Effector CD4-positive, alpha-beta T cell (primary cell): ENCODE measurements around the gene VPS37B.
"Not testable (repeated sequence)": the region's sequence is repeated elsewhere in the genome, so short reads cannot be mapped to it uniquely, and the experiment has no call there.

Source experiments
- DNase-seq: peaks from one replicate; pipeline ENCODE4 v3.0.0-alpha.2; 2020

The VPS37B gene

GRCh38 chr12:122905258-122905657 lies 9.3 kb upstream of the VPS37B start:
- not testable (repeated sequence) for DNase-seq

- no peak for DNase-seq
Observed at GRCh38 chr12:122903693-122904034, 7.7 kb upstream of the VPS37B start.

- DNase-seq, result no peak
Observed at GRCh38 chr12:122902854-122903692, 7.1 kb upstream of the VPS37B start.

- DNase-seq, result no peak
Observed at GRCh38 chr12:122899887-122900286, 4.0 kb upstream of the VPS37B start.

DNA sequence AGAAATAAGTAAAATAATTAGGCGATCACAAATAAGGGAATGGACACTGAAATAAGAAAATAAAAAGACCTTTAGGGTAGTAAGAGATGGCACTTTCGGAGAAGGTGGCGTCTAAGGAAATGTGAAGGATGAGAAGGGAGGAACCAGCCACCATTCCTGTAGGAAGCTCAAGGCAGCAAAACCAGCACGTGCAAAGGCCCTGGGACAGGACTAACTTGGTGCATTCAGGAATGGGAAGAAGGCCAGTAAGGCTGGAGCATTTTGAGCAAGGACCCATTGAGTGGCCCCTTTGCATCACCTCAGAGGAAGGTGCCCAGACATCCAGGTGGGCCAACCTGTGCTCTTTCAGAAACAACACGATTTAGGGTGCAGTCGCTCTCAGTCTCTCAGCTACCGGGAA lies 738 bp upstream of the VPS37B start:
- no peak for DNase-seq

DNA sequence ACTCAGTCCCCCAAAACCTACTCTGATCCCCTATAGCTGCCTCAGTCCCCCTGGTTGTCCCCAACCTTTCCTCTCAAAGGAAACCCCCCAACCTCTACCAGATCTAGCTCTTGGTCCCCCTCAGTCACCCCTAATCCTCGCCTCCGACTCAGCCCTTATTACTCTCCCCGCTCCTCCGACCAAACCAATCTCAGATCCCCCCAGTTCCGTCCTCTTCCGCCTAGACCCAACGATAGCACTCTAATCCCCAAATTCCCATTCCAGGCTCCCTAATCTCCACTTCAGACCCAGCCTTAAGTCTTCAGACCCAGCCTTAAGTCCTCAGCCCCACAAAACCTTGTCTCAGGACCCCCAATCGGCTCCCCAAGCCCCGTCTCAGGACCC lies 612 bp downstream of the VPS37B start:
- DNase-seq, result no peak

DNA sequence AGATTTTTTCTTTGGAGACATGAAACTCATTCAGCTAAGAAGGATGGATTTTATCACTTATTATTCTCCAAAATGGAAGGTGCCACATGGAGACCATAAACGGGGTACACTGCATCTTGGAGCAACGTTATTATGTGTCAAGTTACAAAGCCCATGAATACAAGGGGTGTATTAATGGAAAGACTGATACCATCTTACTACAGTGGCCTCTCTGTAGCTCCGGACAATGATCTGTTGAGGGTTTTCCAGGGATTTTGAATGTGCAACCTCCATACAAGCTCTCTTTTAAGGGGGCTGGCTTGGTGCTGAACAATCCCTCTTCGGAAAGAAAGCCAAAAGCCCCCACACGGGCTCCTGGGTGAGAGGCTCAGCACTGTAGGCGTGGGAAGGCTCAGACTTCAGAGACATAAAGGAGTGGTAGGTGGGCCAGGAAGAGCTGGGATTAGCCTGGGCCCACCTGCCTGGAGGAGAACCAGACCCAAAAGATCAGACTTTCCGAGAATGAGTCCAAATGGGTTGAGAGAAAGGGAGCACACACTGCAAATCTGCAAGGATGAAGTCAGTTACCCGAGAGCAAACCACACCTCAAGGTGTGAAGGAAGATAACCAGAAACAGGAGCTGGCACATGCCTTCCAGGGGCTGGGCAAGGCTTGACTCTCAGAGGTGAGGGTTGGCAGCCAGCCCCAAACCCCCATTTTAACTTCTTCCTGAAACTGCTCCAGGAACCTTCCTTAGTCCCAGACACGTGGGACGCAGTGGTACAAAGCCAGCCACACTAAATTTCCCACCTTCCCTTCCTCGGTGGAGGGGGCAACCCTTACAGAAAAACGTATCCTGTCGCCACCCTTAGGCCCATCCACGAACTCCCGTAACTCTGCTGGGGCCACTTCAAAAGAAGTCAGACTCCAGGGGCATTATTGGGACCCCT lies 1.5 kb downstream of the VPS37B start:
- no peak for DNase-seq

GRCh38 chr12:122893208-122894153 lies 2.4 kb downstream of the VPS37B start:
- DNase-seq, result no peak

DNA sequence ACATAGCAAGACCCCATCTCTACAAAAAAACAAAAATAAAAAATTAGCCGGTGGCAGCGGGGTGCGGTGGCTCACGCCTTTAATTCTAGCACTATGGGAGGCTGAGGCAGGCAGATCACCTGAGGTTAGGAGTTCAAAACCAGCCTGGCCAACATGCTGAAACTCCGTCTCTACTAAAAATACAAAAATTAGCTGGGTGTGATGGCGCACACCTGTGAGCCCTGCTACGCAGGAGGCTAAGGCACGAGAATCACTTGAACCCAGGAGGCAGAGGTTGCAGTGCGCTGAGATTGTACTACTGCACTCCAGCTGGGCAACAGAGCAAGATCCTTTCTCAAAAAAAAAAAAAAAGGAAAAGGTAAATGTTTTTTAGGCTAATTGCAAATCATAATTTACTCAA lies 3.2 kb downstream of the VPS37B start:
- not testable (repeated sequence) for DNase-seq

DNA sequence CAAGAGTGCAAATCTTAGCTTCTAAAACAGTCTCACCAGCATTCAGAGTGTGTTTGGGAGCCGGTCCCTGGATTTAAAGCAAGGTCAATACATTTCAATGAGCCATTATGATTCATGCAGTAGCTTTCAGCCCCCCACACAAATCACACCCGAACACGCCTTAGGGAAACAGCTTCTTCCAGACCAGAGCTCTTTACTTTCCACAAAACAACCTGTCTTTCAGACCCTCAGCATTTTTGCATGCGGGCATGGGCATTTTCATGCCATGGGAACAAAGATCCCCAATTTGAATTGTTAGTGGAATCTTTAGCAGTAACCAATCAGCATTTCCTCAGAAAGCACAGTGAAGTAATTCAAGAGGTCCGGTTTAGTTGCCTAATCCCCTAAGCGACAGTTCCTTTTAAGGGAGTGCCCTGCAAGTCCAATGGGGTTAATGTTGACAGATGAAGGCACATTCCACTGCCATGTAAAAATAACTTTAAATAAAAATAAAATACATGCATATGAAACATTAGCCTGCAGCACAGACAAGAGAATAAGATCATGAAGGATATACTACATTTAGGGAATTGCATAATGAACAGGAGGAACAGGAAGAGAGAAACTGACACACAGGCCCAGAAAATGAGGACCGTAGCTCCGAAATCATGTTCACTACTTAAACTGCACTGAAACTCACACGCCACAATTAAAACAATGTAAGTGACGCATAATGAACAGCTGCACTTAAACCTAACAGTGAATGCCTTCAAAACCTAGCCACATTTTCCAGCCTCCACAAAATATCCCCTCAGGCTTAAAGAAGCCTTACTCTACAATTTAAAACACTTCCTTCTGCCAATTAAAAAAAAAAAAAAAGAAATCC lies 4.0 kb downstream of the VPS37B start:
- no peak for DNase-seq

GRCh38 chr12:122889761-122890520 lies 6.0 kb downstream of the VPS37B start:
- no peak for DNase-seq

- DNase-seq, result peak; percentile 68
Observed at GRCh38 chr12:122888232-122888752, 7.6 kb downstream of the VPS37B start.

GRCh38 chr12:122887819-122888212 lies 8.1 kb downstream of the VPS37B start:
- no peak for DNase-seq

GRCh38 chr12:122886851-122887818 lies 8.8 kb downstream of the VPS37B start:
- DNase-seq, result no peak

DNA sequence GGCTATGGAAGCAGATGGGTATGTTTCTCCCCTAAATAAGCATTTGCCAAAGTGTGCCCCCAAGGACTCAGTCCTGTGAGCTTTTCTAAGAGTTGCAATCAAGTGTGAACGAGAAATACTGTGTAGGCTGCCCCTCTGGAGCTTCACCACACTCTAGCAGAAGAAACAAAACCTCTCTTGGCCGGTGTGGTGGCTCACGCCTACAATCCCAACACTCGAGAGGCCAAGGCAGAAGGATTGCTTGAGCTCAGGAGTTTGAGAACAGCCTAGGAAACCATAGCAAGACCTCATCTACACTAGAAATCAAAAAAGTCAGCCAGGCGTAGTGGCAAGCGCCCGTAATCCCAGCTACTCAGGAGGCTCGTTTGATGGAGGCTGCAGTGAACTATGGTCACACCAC lies 9.8 kb downstream of the VPS37B start:
- DNase-seq, result no peak

DNA sequence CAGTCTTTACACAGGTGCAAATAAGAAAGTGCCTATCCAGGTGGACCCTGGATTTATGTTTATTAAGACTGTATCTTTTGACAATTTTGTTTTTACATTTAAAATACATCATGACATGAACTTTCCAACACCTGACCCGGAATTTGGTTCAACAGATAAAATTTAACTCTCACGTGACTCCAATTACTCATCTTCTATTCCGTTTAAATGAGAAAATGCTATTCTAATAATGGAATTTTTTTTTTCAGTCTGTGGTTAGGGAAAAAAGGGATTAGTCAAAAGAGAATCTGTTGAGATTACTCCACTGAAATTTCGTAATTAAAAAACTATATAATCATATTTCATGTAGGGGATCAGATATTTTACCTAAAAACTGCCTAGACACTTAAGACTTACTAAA lies 11.1 kb downstream of the VPS37B start:
- DNase-seq, result no peak

- DNase-seq, result no peak
Observed at GRCh38 chr12:122884091-122884826, 11.7 kb downstream of the VPS37B start.

GRCh38 chr12:122882908-122883558 lies 12.9 kb downstream of the VPS37B start:
- no peak for DNase-seq
